Jurkat, Clone E6-1 (cell line): ENCODE data around the gene AMHR2.
"Not testable (repeated sequence)": the region's sequence is repeated elsewhere in the genome, so short reads cannot be mapped to it uniquely, and the experiment has no call there.

Experiments used
- DNase-seq: peaks from one replicate; pipeline ENCODE4 v3.0.0-alpha.2; 2011; ENCODE audit warnings: low read depth, low spot score
- H3K4me3 ChIP-seq: 2 replicates; pipeline ENCODE4 v1.5.1; 2011; ENCODE audit warnings: mild to moderate bottlenecking, low read length, control low read depth, moderate library complexity

AMHR2 gene

DNA sequence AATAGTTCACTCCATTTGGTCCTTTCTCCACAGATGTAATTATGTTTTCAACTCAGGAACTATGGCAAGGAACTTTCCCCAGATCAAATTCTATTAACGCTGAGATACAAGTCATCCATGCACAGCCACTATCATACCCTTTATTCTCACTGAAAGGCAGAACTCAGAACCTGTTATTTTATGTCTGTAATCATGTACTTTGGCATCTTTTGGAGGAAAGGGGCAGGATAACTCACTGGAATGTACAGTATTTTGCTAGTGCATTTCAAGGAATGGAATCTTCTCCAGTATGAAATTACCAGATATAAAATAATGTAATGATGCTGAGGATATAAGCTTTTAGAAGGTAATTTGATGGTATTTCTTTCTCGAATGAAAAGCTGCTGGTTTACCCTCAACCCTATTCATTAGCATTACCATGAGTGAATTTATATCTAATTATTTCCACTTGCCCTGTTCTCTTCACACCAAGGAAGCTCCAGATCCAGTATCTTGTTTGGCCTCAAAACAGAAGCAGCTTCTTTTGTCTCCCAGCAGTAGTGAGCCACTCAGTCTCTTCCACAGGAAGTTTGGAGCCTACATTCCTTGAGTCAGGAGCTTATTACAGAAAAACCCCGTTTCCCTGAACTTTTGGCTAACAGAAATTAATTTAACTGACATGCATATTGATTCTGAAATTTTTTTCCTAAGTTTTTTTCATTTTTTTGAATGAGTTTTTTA lies 10.0 kb upstream of the AMHR2 start:
- H3K4me3 ChIP-seq, result no peak overlapping the region
- DNase-seq, result no peak

DNA sequence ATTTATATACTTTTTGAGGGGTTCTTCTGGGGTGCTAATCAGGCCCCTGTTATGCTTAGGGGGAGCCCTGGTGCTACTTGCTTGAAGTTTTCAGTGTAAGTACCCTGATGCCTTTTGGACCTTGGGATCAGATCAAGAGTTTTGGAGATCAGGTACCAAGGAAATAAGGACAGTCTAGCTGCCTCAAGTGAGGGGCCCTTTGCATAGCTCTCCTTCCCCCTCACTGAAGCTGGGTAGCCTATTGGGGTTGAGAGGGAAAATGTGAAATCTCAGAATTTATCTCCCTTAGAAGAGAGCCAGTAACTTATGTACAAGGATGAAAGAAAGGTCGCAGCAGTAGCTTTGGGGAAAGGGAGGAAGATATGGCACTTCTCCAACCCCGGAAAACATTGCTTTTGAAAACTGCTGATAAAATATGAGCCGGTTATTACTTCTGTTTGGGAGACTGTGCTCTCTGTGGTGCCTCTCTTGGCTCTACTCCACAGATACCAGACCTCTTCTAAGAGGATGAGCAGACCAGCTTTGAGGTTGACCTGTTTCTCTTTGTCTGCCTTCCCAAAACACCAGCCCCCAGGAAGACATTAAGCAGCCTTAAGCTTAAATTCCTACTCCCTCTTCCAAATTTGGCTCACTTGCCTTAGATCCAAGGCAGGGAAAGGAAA lies 8.8 kb upstream of the AMHR2 start:
- no peak overlapping the region for H3K4me3 ChIP-seq
- no peak for DNase-seq

DNA sequence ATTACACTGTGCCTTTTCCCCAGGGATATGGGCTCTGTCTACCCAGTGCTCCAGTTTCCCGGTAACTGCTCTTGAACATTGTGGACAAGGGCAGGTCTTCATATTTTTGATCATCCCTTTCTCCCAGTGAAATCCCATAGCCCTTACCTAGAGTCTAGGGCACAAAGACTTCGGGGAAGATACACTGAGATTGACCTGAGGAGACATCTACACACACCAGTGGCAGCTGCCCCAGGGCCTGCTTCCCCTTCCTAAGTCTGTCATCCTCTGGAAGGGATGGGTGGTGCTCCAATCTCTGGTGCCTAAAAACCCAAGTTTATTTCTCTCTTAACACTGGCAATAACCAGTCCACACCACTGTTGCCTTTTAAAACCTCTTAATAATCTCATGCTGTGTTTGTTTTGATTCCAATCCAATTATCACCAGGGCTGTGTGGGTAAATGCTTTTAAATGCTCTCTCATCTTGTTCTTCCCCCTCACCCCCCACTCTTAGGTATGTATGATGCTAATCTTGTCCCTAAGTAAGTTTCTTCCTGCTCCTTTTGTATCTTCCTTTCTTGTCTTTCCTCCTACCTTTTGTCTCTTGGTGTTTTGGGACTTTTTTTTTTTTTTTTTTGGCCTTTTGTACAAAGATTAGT lies 7.8 kb upstream of the AMHR2 start:
- DNase-seq, H3K4me3 ChIP-seq: not testable (repeated sequence)

DNA sequence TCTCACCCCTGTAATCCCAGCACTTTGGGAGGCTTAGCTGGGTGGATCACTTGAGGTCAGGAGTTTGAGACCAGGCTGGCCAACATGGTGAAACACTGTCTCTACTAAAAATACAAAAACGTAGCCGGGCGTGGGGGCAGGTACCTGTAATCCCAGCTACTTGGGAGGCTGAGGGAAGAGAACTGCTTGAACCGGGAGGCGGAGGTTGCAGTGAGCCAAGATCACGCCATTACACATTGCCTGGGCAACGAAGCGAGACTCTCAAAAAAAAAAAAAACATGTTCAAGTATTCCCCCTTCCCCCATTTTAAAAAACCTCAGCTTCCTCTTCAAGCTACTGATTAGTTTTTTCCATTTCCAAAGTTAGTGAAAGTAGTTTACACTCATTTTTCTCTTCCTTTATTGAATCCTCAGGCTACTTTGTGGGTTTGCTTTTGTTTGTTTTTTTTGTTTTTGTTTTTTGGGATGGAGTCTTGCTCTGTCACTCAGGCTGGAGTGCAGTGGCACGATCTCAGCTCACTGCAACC lies 6.3 kb upstream of the AMHR2 start:
- not testable (repeated sequence) for H3K4me3 ChIP-seq
- DNase-seq, result peak; percentile 64

DNA sequence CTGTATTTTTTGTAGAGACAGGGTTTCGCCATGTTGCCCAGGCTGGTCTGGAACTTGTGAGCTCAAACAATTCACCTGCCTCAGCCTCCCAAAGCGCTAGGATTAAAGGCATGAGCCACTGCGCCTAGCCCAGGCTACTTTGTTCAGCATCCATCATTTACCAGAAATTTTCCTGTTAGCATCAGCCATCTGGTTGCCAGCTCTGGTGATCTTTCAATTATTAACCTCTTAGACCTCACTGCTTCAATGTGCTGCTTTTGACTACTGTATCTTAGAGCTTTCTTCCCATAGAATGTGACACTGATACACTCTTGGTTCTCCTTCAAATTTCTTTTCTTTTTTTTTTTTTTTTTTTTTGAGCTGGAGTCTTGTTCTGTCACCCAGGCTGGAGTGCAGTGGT lies 5.4 kb upstream of the AMHR2 start:
- no peak for DNase-seq
- no peak overlapping the region for H3K4me3 ChIP-seq

GRCh38 chr12:53419756-53420155 lies 3.9 kb upstream of the AMHR2 start:
- DNase-seq, result no peak
- no peak overlapping the region for H3K4me3 ChIP-seq

DNA sequence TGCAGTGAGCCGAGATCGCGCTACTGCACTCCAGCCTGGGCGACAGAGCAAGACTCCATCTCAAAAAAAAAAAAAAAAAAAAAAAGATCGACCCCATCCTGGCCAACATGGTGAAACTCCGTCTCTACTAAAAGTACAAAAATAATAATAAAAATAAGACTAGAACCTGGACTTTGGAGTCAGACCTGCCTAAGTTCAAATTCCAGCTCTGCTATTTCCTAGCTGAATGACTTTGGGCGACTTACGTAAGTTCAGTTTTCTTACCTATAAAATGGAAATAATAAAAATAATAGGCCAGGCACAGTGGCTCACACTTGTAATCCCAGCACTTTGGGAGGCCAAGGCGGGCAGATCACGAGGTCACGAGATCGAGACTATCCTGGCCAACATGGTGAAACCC lies 1.4 kb upstream of the AMHR2 start:
- not testable (repeated sequence) for H3K4me3 ChIP-seq, DNase-seq

- H3K4me3 ChIP-seq, result no peak overlapping the region
- DNase-seq, result no peak
Observed at GRCh38 chr12:53424626-53425514, 1.2 kb downstream of the AMHR2 start.

- no peak for DNase-seq
- no peak overlapping the region for H3K4me3 ChIP-seq
Observed at GRCh38 chr12:53425515-53426150, 2.0 kb downstream of the AMHR2 start.

DNA sequence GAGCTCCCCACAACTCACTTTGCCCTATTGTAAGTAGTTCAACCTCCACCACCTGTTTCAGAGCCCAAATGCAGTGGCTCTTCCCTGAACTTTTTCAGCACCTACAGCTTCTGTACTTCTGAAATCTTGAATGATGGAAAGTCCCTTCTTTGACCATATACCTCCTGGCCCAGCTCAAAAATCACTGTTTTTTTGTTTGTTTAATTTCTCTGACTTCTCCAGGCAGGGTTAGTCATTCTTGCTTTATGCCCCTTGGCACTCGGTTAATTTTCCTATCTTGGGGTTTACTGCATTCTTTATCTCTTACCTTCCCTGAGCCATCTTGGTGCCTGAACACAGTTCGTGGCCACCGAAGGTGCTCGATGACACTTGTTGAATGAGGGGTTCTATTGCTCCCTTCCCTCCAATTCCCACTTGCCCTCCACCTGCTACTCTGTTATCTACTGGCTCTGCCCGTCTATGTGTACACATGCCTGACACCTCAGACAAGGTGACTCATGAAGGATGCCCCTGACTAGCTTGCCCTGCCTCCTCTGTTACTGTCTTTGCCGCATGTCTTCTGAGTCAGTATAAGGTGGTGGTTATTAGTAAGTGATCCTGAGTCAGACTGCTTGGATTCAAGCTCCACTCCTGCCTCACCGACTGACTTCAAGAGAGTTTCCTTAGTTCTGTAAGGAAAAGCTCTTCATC lies 4.4 kb downstream of the AMHR2 start:
- H3K4me3 ChIP-seq, result no peak overlapping the region
- DNase-seq, result no peak

GRCh38 chr12:53428741-53429140 lies 5.1 kb downstream of the AMHR2 start:
- no peak for DNase-seq

DNA sequence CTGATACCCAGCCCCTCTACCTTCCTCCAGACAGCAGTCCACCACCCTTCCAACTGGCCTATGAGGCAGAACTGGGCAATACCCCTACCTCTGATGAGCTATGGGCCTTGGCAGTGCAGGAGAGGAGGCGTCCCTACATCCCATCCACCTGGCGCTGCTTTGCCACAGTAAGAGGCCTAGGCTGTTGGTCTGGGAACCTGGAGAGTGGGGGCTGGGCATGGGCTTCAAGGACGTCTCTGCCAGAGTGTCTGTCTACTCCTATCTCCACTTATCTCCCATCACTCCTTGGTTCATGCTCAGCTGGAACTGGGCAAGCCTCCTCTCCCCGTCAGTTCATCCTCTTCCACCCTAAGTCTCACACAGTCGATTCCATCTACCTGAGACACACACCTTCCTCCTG lies 6.5 kb downstream of the AMHR2 start:
- H3K4me3 ChIP-seq, result no peak overlapping the region
- DNase-seq, result no peak

More at GRCh38 chr12:53428741-53429140, 5.1 kb downstream of the AMHR2 start:
- no peak overlapping the region for H3K4me3 ChIP-seq

GRCh38 chr12:53431187-53431586 lies 7.5 kb downstream of the AMHR2 start:
- H3K4me3 ChIP-seq, result no peak overlapping the region
- no peak for DNase-seq

DNA sequence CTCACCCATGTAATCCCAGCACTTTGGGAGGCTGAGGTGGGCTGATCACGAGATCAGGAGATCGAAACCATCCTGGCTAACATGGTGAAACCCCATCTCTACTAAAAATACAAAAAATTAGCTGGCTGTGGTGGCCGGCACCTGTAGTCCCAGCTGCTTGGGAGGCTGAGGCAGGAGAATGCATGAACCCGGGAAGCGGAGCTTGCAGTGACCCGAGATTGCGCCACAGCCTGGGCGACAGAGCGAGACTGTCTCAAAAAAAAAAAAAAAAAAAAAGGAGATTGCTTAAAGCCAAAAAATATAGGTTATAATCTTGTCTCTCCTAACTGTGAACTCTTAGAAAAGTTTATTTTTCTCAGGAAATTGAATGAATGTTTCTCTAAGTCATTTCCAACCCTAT lies 11.7 kb downstream of the AMHR2 start:
- H3K4me3 ChIP-seq, DNase-seq: not testable (repeated sequence)

DNA sequence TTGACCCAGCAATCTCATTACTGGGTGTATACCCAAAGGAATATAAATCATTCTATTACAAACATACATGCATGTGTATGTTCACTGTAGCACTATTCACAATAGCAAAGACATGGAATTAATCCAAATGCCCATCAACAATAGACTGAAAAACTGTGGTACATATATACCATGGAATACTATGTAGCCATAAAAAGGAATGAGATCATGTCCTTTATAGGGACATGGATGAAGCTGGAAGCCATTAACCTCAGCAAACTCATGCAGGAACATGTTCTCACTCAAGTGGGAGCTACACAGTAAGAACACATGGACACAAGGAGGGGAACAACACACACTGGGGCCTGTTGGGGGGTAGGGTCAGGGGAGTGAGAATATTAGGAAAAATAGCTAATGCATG lies 15.9 kb downstream of the AMHR2 start:
- not testable (repeated sequence) for DNase-seq

DNA sequence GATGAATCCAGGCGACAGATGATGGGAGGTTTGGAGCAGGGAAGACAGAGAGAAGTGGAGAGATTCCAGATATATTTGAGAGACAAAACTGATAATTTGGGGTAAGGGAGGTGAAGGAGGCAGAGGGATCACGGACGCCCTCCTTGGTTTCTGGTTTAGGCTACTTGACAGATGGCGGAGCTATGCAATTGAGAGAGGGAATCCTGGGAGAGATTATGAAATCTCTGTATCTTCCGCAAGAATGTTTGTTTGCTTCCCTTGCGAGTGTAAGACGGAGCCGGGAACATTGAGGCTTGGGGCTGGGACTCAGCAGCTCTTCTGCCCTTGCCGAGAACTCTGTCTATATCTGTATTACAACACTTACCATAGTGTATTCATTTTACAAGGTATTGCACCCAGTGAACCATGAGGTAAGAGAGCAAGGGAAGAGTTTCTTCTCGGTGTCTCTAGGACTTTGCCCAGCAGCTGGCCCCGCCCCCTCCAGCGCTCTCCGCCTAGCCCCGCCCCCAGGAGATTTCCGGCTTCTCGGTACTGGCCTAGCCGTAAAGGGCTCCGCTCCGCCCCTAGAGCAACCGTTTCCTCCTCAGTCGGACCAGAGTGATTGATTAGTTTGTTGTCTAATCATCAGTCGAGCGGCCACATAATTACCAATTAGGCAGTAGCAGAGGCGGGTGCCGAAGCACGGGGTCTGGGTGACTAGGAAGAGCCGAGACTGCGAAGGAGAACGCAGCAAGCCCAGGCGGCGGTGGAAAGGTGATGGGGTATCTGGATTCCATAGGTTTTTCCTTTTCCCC lies 17.6 kb downstream of the AMHR2 start, which contains the start of gene PRR13:
Gene PRR13, plus strand, starts transcription at position 695 of the 794 bp plus-strand sequence. CDS start 981 bp downstream, outside the sequence.
- peak within 1 kb of the TSS; percentile 92 for H3K4me3 ChIP-seq
- DNase-seq, result peak; percentile 100

More for the DNA sequence above, 15.9 kb downstream of the AMHR2 start:
- H3K4me3 ChIP-seq, result not testable (repeated sequence)

DNA sequence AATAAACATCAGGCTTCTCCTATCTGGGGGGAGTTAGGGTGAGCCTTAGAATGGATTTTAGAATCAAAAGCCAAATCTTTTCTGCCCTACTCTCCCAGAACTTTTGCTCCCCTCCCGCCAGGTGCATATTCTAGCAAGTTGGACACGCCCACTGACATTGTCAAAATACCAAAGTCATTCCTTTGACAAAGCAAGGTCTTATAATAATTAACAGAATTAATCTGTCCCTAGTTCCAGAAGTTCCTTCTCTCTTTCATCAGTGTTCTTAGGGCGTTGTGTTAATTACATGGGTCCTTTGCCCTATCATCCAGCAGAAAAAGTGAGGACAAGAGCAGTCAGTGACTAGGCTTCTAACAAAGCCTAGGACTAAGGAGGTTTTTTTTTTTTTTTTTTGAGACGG lies 20.3 kb downstream of the AMHR2 start:
- H3K4me3 ChIP-seq, result no peak overlapping the region

More for the DNA sequence above, 20.3 kb downstream of the AMHR2 start:
- no peak for DNase-seq
